ENCODE data around the gene PHLDB2. TPM values are rescaled to one million over a fixed set of nuclear protein-coding genes. Genes with fewer than 3 reads are reported as not detected.
A peak's percentile ranks its signal among the peaks of the same experiment; 100 is the strongest.

The PHLDB2 gene
- total RNA-seq, 1 experiment from 2014 or later, result 23.7 TPM

DNA sequence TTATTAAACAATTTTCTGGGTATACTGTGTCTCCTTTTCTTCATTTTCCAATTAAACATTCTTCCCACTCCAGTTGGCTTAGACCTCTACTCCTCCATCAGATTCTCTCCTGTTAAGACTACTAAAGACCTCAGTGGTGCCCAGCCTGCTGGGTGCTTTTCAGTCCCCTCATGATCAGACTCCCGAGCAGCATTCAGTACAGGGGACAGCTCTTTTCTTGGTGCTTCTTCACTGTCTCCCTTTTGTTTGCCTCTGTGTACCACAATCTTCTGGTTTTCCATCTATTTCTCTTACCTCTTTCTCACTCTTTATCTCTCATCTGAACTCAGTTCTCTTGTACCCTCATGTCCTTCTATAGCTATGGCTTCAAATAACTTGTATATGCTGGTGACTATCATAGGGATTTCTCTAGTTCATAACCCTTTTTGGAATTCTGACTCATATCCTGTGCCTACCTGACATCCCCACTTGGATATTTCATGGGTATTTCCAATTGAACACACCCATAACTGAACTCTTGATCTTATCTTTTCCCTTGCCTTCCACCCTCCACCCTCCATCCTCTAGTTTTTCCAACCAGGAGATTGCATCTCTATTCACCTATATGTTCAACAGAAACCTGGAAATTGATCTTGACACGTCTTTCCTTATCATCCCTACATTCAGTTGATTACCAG is 64.2 kb downstream of the PHLDB2 start:
- no peak for DNase-seq (ENCODE audit: low read depth)

GRCh38 chr3:111923806-111924205 is 64.7 kb downstream of the PHLDB2 start:
- DNase-seq (ENCODE audit: low read depth), result no peak

GRCh38 chr3:111924283-111924682 is 65.2 kb downstream of the PHLDB2 start:
- peak; percentile 99 for DNase-seq (ENCODE audit: low read depth)

GRCh38 chr3:111926266-111926676 is 67.2 kb downstream of the PHLDB2 start:
- no peak for DNase-seq (ENCODE audit: low read depth)

DNA sequence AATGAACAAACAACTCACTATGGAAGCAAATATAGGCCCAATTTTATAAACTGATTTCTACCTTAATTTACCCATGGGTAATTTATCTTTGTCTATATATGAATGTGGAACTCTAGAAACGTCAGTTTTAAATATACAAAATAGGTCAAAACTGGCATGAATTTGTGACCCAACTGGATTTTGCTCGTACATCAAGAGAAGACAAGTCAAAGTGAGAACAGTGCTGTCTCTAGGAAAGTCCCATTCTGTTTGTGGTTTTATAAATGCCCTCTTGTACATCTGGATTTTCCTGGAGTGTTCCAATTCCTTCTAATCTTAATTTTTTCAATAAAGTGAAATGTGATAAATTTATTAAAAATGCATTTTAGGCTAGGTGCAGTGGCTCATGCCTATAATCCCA is 69.5 kb downstream of the PHLDB2 start:
- no peak for DNase-seq (ENCODE audit: low read depth)

GRCh38 chr3:111929484-111929883 is 70.4 kb downstream of the PHLDB2 start:
- no peak for DNase-seq (ENCODE audit: low read depth)

- no peak for DNase-seq (ENCODE audit: low read depth)
Observed at GRCh38 chr3:111932946-111933345, 73.9 kb downstream of the PHLDB2 start.

- DNase-seq (ENCODE audit: low read depth), result peak; percentile 78
Observed at GRCh38 chr3:111936191-111936841, 77.3 kb downstream of the PHLDB2 start.

GRCh38 chr3:111936967-111937366 is 77.9 kb downstream of the PHLDB2 start:
- no peak for DNase-seq (ENCODE audit: low read depth)

GRCh38 chr3:111937871-111938270 is 78.8 kb downstream of the PHLDB2 start:
- no peak for DNase-seq (ENCODE audit: low read depth)

DNA sequence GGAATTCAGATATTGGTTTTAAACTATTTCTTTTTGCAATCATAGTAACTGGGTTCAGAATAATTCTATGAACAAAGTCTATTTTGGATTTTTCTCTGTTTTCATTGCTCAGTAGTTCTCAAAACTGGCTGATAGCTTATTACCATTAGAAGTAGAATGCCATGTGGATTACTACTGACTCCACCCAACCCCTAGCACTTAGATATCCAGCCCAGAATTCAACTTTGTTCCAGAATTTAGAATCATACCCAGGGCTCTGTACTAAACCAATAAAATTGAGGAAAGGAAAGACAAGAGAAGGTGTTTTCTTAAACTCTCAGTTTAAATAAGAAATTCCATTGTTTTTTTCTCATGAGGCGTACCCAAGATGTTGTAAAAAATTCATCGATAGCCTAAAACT is 80.8 kb downstream of the PHLDB2 start:
- no peak for DNase-seq (ENCODE audit: low read depth)

GRCh38 chr3:111943533-111943932 is 84.5 kb downstream of the PHLDB2 start:
- no peak for DNase-seq (ENCODE audit: low read depth)

GRCh38 chr3:111944372-111944771 is 85.3 kb downstream of the PHLDB2 start:
- DNase-seq (ENCODE audit: low read depth), result no peak

DNA sequence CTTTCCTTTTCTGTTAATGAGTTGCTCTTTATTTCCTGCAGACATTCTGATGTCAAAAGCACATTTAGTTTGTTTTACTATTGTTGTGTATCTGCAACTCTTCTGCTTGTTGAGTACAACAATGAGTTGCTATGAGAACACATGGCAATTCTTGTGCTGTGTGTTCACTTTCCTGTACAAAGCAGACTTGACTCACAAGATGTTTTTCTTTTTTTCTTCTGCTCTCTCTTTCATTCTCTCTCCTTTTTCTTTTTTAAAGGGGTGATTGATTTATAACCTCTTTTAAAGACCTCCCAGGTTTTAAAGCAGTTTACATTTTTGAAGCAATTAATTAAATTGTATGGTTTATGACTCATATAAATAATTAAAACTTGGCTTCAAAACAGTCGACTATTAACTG is 88.2 kb downstream of the PHLDB2 start:
- DNase-seq (ENCODE audit: low read depth), result no peak

- DNase-seq (ENCODE audit: low read depth), result no peak
Observed at GRCh38 chr3:111948786-111949185, 89.7 kb downstream of the PHLDB2 start.

DNA sequence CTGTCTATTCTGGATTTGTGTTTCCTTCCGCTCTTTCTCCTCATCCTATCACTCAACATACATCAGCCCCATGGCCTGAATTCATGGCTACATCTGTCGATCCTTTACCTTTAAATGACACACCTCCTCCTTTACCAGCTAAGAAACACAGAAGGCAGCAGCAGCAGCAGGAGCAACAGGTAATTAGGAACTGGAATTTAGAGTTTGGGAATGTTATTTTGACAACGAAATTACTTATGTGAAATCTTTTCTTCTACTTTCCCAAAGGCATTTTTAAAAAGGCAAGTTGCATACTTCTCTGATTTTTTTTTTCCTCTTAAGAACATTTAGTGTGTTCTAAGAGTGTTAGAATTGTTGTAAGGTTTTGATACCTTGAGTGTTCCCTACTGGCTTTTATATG is 90.6 kb downstream of the PHLDB2 start:
- DNase-seq (ENCODE audit: low read depth), result no peak

DNA sequence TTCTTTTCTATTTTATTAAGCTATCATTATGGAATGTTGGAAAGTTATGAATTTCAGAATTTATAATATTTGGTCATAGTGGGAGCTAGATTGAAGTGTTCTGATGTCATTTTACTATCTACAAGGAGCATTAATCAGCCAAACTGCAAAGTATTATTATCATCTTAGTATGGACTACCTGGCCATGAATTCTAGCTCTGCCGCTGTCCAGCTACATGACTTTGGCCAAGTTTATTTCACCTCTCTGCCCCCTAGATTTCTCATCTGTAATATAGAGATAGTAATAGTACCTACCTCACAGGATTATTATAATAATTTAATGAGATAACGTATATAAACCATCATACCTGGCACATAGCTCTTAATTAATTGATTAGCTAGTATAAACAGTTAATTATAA is 92.0 kb downstream of the PHLDB2 start:
- DNase-seq (ENCODE audit: low read depth), result no peak

GRCh38 chr3:111952086-111952485 is 93.0 kb downstream of the PHLDB2 start:
- DNase-seq (ENCODE audit: low read depth), result no peak

DNA sequence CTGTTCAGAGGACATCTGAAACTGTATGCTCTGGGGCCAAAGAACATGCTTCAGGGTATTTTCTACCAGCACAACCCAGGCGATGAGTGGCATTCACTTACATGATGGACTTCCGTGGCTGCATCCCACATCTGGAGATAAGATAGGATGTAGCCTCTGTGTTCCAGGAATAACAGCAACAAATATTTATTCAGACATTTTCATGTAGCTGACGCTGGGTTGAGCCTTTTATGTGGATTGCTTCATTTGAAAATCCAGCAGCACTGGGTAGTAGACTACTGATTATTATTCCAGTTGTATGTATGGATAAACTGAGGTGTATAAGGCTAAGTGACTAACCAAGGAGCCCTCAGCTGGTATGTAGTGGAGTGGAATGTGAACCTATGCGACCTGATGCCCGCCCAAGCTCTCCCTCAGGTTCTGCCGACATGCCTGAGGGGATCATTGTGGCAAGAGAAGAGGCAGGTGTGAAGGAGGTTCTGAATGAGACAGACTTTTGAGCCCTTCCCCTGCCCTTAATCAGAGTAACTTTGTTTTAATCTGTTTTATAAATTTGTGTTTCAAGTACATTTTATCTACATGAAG is 93.9 kb downstream of the PHLDB2 start:
- no peak for DNase-seq (ENCODE audit: low read depth)

DNA sequence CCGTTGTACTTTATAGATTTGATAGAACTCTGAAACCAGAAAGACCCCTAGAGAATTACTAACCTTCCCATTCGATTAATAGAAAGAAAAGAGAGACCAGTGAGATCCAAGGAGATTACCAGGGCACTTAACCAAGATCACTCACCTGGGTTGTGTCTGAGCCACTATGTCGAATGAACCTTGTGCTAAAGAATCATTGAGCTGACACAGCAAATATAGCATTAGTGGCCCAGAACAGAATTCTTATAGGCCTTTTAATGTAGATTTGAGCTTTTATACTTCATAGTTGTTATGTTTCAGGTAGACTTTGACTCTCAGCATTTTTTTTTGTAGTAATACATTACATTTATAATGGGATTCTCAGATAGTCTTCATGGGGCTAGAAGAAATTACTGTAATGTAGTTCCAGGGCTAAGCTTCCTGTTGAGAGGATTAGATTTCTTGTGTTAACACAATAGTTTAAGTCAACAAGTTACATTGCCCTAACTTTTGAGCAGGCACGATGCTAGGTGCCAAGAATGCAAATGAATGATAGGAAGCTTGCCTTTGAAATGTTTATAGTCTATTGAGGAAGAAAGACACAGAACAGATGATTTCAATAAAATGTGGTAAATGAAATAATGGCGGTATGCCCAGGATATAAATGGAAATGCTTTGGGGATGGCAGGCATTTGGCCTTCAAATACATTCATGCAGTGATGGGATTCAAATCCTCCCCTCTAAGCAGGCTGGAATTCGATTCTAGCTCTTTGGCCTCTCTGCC is 95.3 kb downstream of the PHLDB2 start:
- DNase-seq (ENCODE audit: low read depth), result no peak

DNA sequence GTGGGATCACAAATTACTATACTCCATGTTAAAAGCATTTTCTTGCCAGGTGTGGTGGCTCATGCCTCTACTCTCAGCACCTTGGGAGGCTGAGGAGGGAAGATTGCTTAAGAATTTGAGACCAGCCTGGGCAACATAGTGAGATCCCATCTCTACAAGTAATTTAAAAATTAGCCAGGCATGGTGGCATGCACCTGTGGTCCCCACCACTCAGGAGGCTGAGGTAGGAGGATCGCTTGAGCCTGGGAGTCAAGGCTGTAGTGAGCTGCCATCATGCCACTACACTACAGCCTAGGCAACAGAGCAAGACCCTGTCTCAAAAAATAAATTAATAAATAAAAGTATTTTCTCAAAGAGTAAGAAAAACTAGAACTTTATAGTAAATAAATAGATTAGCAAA is 96.8 kb downstream of the PHLDB2 start:
- DNase-seq (ENCODE audit: low read depth), result no peak

- no peak for DNase-seq (ENCODE audit: low read depth)
Observed at GRCh38 chr3:111956449-111956848, 97.4 kb downstream of the PHLDB2 start.
